DLD1 (cell line): ENCODE data around the gene DIAPH2.
"Not testable (repeated sequence)": the region's sequence is repeated elsewhere in the genome, so short reads cannot be mapped to it uniquely, and the experiment has no call there.

Experiments
- in situ Hi-C: cut with HindIII; loops from 2 replicates; pipeline ENCODE4 v1.10.0; 2017; ENCODE audit warnings: low sequenced_read_pairs

Gene DIAPH2

DNA sequence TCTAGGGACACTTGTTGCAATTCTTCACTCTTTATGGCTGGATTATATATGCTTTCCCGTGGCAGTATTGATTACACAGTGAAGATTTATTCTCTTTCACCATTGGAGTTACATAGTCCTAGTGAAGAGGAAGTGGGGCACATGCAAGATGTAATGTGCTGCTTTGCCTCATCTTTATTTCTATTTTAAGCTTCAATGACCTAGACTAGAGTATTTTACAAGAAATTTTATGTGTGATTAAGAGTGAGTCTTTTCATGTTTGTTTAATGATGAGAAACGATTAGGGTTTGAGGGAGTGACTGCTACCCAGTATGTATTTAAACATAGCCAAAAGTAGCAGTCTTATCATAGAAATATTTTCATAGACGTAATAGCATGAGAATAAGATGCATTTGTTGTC lies 30.8 kb downstream of the DIAPH2 start:
- in situ Hi-C loops: no loop called here

DNA sequence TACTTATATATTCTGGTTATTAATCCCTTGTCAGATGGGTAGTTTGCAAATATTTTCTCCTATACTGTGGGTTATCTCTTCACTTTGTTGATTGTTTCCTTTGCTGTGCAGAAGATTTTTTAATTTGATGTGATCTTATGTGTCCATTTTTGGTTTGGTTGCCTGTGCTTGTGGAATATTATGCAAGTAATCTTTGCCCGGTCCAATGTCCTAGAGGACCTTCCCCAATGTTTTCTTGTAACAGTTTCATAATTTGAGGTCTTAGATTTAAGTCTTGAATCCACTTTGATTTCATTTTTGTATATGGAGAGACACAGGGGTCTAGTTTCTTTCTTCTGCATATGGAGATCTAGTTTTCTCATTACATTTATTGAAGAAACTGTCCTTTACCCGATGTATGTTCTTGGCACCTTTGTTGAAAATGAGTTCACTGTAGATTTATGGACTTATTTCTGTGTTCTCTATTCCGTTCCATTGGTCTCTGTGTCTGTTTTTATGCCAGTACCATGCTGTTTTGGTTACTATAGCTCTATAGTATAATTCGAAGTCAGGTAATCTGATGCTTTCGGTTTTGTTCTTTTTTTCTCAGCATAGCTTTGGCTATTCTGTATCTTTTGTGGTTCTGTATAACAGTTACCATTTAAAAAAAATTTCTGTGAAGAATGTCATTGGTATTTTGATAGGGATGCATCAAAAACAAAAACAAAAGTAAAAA lies 34.7 kb downstream of the DIAPH2 start:
- in situ Hi-C loops: no loop called here

DNA sequence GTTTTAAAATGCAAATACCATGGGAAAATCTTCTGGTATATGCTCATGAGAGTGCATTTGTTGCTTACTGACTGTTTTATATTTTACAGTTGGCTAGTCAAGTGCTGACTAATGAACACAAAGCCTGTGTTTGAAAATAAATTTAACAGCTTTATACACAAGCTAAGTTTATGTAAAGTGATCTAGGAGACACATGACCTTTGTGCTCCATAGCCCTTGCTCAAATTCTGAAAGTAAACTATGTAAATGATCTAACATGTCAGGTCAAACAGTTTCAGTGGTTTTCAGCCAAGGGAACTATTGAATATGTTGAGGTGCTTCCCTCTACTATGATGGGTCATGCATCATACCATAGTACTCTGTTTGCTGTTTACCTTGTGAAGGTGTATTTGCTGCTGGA lies 36.7 kb downstream of the DIAPH2 start:
- in situ Hi-C loops: no loop called here

DNA sequence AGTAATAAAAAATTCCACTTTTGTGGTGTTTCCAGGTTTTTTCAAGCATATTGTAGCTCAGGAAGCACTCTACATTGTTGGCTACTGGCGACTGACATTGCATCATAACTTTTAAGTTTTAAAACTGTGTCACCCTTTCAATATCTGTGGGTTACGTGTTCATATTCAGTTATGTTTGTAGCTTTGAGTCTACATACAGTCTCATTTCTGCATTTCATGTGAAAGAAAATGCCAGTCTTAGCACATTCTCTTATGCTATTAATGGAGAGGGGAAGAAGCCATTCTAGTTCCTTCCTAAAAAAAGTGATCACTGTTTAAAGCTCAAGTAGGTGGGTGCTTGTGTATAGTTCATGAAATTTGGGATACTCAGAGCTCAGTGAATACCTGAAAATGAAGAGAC lies 38.1 kb downstream of the DIAPH2 start:
- in situ Hi-C loops: no loop called here

DNA sequence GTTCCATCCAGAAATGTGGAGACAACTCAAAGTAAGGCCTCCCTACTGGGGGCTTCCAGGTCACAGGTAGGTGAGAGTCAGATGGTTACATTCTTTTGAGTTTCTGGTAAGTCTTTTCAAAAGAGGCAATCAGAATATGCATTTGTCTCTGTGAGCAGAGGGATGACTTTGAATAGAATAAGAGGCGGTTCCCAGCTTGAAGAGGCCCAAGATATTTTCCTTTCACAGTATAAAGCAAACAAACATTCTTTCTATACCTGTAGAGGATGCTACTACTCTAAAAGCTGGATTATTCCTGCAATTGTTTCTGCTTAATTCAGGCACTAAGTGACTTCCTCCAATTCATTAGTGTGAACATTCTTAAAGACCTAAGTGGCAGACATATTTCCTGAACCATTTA lies 44.4 kb downstream of the DIAPH2 start:
- in situ Hi-C loops: no loop called here

DNA sequence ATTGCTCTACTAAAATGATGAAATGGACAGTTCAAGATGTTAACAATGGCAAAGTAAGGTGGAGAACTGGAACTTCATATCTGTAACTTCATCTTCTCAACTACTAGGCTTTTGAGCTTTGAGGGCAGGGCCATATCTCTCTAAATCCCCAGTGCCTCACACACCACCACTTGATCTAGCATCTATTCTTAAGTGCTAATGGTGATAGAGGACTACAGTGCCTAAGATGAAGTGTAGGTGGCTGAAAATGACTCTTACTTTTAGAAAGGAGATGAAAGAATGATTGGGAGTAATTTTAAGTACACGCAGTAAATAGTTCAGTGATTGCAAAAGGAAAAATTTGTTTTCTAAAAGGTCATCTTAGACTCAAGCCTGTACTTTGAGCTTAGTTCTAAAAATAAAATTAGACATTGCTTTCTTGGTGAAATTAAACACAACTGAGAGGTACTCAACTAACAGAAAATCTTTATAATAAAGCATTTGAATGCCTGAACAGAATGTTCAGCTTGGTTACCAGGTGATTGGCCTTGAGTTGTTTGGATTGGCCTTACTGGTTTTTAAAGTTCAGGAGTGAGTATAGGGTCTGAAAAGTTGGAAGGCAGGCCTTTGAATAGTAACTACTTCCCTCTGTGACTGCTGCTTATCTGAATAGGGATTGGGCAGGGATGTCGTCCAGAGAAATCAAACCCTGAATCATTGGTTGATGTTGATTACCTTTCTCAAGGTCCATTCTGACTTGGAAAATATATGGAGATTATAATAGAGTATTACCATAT lies 45.4 kb downstream of the DIAPH2 start:
- in situ Hi-C loops: no loop called here

DNA sequence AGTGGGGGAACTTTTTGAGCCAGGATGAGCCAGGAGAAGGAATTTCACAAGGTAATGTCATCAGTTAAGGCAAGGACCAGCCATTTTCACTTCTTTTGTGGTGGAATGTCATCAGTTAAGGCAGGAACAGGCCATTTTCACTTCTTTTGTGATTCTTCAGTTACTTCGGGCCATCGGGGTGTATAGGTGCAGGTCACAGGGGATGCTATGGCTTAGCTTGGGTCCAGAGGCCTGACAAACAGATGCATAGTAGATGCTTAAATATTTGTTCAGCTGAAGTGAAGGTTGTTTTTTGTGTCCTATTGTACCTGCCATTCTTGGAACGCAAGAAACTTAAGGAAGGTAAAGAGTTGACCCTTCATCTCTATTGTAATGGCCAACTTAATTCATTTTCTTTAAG lies 46.4 kb downstream of the DIAPH2 start:
- in situ Hi-C loops: not testable (repeated sequence)

DNA sequence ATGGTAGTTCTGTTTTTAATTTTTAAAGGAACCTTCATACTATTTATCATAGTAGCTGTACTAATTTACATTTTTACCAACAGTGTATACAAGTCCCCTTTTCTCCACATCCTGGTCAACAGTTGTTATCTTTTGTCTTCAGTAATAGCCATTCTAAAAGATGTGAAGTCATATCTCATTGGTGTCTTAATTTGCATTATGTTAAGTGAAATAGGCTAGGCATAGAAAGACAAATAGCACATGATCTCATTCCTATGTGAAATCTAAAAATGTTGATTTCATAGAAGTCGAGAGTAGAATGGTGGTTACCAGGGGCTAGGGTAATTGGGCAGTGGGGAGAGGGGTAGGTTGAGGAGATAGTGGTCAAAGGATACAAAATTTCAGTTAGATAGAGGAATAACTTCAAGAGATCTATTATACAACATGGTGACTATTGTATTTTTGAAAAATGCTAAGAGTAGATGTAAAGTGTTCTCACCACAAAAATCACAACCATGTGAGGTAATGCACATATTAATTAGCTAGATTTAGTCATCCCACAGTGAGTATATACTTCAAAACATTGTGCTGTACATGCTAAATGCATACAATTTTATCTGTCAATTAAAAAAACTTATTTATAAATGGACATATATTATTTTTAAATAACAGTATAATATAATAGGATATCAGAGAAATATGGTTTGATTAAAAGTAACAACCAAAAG lies 58.9 kb downstream of the DIAPH2 start:
- in situ Hi-C loops: no loop called here

DNA sequence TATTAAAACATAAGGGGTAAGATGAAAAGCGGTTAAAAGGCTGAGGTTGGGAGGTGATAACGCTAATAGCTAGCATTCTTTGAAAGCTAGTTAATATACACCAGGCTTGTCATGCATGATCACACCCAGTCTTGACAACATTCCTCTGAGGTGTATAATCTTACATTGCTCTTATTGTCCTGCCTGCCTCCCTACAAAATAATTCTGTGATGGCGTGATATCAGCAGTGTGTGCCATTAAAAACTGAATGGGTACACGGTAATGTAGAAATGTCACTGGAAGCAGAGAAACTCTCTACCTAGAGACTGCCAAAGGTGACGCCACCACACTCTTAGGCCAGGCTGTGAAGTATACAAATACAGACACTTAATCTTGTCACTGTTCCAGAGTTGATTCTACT lies 68.1 kb downstream of the DIAPH2 start:
- in situ Hi-C loops: no loop called here

DNA sequence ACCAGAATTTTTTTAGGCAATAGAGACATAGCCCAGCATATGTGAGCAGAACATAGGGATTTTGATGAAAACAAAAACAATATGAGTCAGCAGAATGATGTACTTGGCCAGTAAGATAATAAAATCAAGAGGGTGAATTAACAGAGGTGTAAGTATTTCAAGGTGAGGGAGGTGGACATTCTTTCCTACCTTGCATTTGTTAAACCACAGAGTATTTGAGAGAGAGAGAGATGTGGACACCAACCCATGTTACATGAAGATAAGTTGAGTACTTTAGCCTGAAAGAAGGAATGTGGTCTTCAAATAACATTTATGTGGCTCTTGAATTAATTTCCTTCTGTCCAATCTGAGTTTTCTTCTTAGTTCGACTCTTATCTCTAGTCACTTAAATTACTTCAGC lies 68.6 kb downstream of the DIAPH2 start:
- in situ Hi-C loops: no loop called here

DNA sequence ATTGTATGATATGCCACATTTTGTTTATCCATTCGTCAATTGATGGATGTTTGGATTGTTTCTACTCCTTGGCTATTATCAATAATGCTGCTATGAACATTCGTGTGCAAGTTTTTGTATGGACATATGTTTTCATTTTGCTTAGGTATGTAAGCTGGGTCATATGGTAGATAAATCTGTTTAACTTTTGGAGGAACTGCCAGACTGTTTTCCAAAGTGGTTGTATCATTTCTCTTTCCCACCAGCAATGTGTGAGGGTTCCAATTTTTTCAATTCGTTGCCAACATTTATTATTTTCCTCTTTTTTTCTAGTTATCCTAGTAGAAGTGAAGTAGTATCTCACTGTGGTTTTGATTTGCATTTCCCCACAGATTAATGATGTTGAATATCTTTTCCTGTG lies 71.8 kb downstream of the DIAPH2 start:
- in situ Hi-C loops: no loop called here

DNA sequence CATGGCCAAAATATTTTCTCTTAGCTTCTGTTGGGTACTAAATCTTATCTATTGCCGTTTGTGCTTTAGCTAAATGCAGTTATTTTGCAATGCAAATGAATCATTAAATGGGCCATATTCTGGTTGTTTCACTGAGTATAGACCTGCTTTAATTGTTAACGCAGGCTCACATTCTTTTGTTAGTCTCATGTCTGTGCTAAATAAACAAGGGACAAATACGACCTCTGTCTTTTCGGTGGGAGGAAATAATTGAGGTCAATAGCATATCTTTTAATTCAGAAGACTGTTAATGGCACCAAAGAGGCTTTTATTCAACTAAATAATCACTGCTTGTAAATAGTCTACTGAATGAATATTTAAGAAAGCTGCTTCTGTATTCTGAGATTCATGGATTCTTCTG lies 76.9 kb downstream of the DIAPH2 start:
- in situ Hi-C loops: no loop called here

DNA sequence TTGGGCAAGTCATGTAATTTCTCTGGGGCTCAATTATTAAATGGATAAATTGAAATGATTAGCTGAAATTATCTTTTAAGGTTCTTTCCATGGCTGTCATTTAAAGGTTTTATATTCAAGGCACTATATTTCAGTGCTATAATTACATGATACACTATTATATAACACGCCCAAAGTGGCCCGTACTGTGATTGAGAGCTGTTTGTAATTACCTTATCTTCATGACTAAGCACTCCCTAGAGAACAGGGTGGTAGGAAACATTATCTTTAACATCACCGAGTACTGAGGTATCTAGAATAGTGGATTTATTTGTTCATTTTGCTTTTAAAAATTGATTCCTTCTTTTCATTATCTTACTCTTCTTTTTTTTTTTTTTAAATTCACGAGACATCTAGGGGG lies 79.0 kb downstream of the DIAPH2 start:
- in situ Hi-C loops: no loop called here

DNA sequence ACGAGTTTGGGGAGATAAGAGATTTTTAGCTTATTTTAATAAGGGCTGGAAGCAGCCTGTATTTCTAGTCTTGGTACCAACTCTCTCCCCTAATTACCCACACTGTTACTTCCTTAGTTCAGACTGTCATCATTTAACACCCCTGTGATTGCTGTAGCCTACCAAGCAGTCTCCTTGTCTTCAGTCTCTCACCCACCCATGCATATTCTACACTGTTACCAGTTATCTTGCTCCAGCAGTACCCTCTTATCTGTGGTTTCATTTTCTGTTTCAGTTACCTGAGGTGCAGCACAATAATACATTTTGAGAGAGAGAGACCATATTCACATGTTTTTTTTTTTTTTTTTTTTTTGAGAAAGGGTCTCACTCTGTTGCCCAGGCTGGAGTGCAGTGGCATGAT lies 80.2 kb downstream of the DIAPH2 start:
- in situ Hi-C loops: no loop called here

DNA sequence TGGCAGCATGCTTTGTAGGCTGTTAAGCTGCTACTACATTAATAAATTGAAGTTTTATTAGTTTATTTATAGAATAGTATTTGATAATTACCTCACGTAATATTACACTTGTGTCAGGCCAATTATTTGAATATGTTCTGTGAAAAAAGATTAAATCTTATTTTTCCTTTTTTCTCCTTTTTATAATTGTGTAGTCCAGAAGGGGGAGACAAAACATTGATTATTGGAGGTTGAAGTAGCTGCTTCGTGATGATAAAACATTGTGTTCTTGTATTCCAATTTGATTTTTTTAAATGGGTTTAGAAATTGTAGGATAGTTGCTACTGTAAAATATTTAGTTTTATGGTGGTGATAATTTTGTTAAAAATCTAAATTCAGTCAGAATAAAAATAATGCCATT lies 85.7 kb downstream of the DIAPH2 start:
- in situ Hi-C loops: no loop called here

DNA sequence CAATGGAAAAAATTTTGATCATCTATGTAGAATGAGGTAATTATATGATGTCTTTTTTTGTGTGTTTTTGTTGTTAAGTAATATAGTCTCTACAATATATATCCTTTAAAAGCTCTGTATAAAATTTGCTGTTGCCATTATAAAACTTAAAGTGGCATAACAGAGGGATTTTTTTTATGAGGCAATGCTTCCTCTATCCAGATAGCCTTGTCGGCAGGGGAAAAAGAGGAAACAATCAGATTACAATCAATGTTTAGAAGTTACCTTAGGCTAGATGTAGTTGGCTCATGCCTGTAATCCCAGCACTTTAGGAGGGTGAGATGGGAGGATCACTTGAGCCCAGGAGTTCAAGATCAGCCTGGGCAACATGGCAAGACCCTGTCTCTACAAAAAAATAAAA lies 86.8 kb downstream of the DIAPH2 start:
- in situ Hi-C loops: no loop called here

DNA sequence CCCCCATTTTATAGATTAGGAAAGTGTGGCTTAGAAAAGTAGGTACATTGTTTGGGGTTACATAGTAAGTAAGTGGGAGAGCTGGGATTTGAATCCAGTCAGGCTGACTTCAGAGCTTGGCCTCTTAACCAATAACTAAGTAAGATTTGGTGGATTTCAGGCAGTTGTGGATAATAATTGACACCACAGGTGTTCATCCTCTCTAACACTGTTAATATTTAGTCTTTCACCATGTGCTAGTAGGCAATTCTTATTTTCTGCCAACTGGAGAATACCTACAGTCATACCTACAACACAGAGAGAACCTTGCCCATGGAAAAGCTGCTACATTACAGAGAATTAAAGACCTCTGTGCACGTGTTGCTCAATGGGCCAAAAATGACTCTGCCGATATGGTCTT lies 89.5 kb downstream of the DIAPH2 start:
- in situ Hi-C loops: no loop called here

DNA sequence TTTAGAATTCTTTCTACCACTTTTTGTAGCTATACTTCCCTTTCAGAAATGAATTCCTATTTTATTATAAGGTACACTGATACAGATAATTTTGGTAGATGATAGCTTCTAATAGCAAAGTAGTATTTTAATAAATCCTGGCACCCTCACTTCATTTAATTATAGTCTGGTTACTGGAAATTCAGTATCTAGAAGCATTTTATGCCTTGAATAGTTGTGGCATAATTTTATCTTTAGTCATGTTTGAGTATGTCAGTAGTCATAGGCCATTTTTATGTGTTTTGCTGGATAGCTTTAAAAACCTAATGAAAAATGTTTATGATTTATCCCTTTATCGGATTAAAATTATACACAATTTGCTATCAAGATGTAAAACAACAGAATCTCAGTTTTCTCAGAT lies 92.3 kb downstream of the DIAPH2 start:
- in situ Hi-C loops: no loop called here

DNA sequence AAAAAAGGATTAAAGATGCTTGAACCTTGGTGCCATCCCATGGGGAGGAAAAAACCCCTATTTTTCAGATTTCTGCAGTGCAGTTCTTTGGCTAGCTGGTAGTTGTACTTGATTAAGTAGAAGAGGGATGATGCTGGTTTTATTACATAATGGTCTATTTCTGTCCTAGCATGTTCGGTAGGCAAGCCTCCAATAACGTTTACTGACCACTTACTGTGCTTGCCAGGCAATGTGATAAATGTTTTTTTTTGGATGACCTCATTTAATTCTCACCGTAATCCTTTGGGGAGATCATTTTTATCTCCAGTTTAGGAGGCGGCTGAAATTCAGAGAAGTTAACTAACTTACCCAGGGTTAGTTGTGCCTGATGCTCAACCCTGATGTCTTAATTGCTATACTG lies 106.9 kb downstream of the DIAPH2 start:
- in situ Hi-C loops: no loop called here

DNA sequence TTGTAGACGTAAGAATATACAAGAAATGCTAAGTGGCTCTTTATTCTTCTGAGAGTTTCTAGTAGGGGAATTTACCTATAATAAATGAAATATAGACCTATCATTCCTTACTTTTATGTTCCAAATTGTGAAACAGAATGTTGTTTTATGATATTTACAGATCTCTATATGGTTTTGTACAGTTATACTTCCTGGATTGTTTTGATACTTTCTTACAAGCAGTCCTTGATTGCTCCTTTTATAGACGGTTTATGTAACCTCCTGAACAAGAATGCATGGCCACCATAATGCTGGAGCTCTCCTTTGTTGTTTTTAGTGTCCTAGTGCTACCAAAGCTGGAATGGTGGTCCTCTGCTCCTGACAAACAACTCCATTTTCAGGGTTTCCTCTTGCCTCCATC lies 107.4 kb downstream of the DIAPH2 start:
- in situ Hi-C loops: no loop called here

DNA sequence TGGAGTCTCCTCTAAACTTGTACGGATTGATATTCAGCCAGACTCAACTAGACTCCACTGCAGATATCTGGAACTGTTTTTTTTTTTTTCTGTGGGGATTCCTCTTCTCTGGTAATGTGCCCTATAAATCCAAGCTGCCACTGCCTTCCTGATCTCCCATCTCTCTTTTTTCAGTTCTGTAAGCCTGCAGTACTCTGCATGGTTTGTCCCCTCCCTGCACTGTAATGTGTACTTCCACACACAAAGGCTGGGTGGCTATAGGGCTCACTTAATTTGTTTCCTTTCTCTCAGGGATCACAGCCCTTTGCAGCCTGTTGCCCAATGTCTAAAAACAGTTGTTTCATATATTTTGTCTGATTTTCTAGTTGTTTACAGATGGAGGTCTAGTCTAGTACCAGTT lies 114.3 kb downstream of the DIAPH2 start:
- in situ Hi-C loops: no loop called here

DNA sequence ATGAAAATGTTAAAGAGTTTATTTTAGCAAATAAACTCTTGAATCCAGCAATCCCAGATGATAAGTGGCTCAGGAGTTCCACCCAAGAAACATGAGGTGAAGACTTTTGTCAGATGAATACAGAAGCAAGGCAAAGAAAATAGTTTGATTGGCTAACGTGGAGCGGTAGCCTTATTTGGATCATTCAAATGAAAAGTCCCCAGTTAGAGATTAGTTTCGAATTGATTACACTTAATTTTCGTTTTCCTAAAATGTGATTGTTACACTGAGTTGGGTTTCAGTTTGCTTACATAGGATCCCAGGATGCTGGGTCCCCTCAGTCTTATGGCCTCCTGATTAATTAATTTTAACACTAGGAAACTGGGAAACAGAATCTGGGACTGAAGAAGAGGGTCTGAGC lies 122.7 kb downstream of the DIAPH2 start:
- in situ Hi-C loops: no loop called here
